Endothelial cell (in vitro differentiated cells): Measurements from ENCODE around the gene VSTM4. TPM values are rescaled to one million over a fixed set of nuclear protein-coding genes. Genes with fewer than 3 reads are reported as not detected.

Source experiments
- DNase-seq: peaks from one replicate; pipeline ENCODE4 v3.0.0; 2021; ENCODE audit warnings: low spot score
- H3K27ac Mint-ChIP-seq: one replicate; pipeline ENCODE4 v1.8.0; 2021; ENCODE audit warnings: mixed read lengths, inconsistent platforms; ENCODE audit not compliant: unreplicated experiment
- H3K27me3 Mint-ChIP-seq: one replicate; pipeline ENCODE4 v1.8.0; 2021; ENCODE audit warnings: mild to moderate bottlenecking, moderate library complexity, mixed read lengths, inconsistent platforms; ENCODE audit not compliant: unreplicated experiment
- H3K36me3 Mint-ChIP-seq: one replicate; pipeline ENCODE4 v1.8.0; 2021; ENCODE audit warnings: mild to moderate bottlenecking, low read depth, mixed read lengths, inconsistent platforms; ENCODE audit not compliant: unreplicated experiment
- H3K4me1 Mint-ChIP-seq: one replicate; pipeline ENCODE4 v1.8.0; 2021; ENCODE audit warnings: mild to moderate bottlenecking, mixed read lengths, inconsistent platforms; ENCODE audit not compliant: unreplicated experiment
- H3K4me3 Mint-ChIP-seq: one replicate; pipeline ENCODE4 v1.8.0; 2021; ENCODE audit warnings: mild to moderate bottlenecking, mixed read lengths, inconsistent platforms; ENCODE audit not compliant: unreplicated experiment
- H3K9me3 Mint-ChIP-seq: one replicate; pipeline ENCODE4 v1.8.0; 2021; ENCODE audit warnings: mixed read lengths, inconsistent platforms; ENCODE audit not compliant: unreplicated experiment
- CTCF ChIP-seq: fragments of 200-600 bp; sonication (generic); IDR thresholded peaks from one replicate; pipeline ENCODE4 v1.5.0; 2021; ENCODE audit warnings: antibody characterized with exemption; ENCODE audit not compliant: unreplicated experiment
- total RNA-seq: library from RNA; stranded (reverse); fragmentation: NEBNext Ultra II Directional; extraction: Animal tissue kit (Norgen Biotek cat#: 25700); gene quantifications from one replicate; pipeline ENCODE4 v1.2.1, GENCODE V29; 2021; ENCODE audit not compliant: unreplicated experiment

VSTM4 gene
- total RNA-seq, 1 donor from 2014 or later = 0.38 TPM

- DNase-seq = no peak
- Mint-ChIP-seq H3K4me1 (peaks cover 6% of the 10 kb centered on the region), H3K9me3 (no peaks in the 10 kb centered on the region), H3K36me3 (no peaks in the 10 kb centered on the region), H3K4me3 (no peak overlapping the region), H3K27ac (no peak overlapping the region), H3K27me3 (no peaks in the 10 kb centered on the region)
- TF ChIP-seq CTCF = no peak
These were observed 38.4 kb downstream of the VSTM4 start for GRCh38 chr10:49076741-49077521.

GRCh38 chr10:49076319-49076718, 39.0 kb downstream of the VSTM4 start:
- no peak overlapping the region for H3K4me3 Mint-ChIP-seq
- H3K27ac Mint-ChIP-seq = no peak overlapping the region
- TF ChIP-seq CTCF = no peak
- H3K36me3 Mint-ChIP-seq = no peaks in the 10 kb centered on the region
- peaks cover 6% of the 10 kb centered on the region for H3K4me1 Mint-ChIP-seq
- DNase-seq = no peak
- no peaks in the 10 kb centered on the region for H3K27me3 Mint-ChIP-seq
- H3K9me3 Mint-ChIP-seq = no peaks in the 10 kb centered on the region

GRCh38 chr10:49075743-49076142, 39.6 kb downstream of the VSTM4 start:
- Mint-ChIP-seq H3K4me1 (peaks cover 6% of the 10 kb centered on the region), H3K36me3 (no peaks in the 10 kb centered on the region)

GRCh38 chr10:49074836-49075682, 40.3 kb downstream of the VSTM4 start:
- H3K36me3 Mint-ChIP-seq = no peaks in the 10 kb centered on the region
- no peaks in the 10 kb centered on the region for H3K27me3 Mint-ChIP-seq
- H3K9me3 Mint-ChIP-seq = no peaks in the 10 kb centered on the region
- no peak overlapping the region for H3K27ac Mint-ChIP-seq
- H3K4me1 Mint-ChIP-seq = peaks cover 6% of the 10 kb centered on the region
- H3K4me3 Mint-ChIP-seq = no peak overlapping the region
- TF ChIP-seq CTCF = no peak
- DNase-seq = no peak

More at GRCh38 chr10:49075743-49076142, 39.6 kb downstream of the VSTM4 start:
- H3K27ac Mint-ChIP-seq = no peak overlapping the region
- H3K9me3 Mint-ChIP-seq = no peaks in the 10 kb centered on the region
- no peak for DNase-seq
- no peak for TF ChIP-seq CTCF
- no peaks in the 10 kb centered on the region for H3K27me3 Mint-ChIP-seq
- no peak overlapping the region for H3K4me3 Mint-ChIP-seq
